TTC549 (cell line): ENCODE results near the gene CDSN.

Experiments used
- FAIRE-seq: peaks from 2 replicates; lab custom pipeline; 2012; peaks lifted over from hg19 to GRCh38; lab: Jason Lieb, UNC

Gene CDSN

DNA sequence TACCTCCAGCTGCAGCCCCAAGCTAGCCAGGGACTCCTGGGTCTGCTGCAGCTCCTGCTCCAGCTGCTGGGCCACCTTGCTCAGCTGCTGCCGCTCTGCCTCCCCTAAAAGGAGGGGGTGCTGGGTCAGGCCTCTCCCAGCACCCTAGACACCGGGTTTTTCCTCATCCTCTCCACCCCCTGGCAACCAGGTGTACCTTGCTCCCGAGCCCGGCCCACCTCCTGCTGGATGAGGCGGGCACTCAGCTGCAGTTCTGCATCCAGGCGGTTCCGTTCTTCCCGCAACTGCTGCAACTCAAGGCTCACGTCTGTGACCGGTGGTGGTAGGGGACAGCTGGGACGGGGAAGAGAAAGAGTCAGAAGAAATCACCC is 24.7 kb upstream of the CDSN start:
- FAIRE-seq, result no peak

DNA sequence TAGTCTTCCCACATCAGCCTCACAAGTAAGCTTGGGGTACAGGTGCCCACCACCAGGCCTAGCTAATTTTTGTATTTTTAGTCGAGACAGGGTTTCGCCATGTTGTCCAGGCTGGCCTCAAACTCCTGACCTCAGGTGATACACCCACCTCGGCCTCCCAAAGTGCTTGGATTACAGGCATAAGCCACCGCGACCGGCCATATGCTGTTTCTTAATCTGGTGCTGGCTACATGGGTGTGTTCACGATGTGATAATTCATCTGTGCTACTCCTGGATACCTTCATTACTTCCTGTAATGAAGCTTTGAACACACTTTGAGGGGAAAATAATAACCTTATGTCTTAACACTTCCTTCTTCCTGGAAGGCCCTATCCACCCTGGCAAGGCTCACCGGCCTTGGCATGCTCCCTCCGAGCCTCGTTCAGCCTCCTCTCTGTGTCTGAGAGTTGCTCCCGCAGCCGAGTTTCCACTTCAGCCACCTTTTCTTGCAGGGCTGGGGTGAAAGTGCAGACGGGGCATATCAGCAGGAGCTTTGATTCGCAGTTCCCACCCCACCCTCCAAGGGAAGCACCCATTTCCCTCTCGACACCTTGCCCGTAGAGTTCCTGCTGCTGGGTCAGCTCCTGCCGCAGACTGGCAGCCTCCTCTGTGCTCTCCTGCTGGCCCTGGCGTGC is 24.2 kb upstream of the CDSN start:
- FAIRE-seq, result no peak

DNA sequence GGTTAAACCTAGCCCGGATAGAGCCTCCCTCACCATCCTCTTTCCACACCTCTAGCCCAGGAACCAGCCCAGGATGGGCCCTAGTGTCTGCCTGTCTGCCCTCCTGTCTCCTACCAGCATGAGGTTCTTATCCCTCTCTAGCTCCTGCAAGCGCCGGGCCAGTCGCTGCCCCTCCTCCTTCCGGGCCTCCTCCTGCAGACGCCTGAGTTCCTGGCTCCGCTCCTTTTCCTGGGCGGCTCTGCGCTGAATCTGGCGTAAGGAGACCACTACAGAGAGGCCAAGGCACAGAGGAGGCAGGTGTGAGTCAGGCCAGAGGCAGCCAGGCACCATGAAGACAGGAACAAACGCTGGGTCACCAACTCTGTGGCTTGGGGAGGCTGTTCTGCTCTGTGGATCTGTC is 22.9 kb upstream of the CDSN start:
- no peak for FAIRE-seq

GRCh38 chr6:31142361-31142761 is 22.1 kb upstream of the CDSN start:
- FAIRE-seq, result no peak

DNA sequence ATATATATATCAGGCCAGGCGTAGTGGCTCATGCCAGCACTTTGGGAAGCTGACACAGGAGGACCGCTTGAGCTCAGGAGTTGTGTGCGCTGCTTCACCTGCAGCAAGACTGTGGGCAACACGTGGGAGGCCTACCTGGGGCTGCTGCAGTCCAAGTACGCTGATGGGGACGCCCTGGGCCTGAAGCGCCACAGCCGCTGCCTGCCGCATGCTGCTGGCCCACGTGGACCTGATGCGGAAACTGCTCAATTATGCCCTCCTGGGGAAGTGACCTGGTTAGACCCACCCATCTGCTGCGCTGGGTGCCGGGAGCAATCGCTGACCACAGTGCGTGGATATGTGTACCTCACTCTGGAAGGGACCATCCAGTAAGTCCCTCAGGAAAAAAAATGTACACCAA is 20.4 kb upstream of the CDSN start:
- no peak for FAIRE-seq

- no peak for FAIRE-seq
These were observed 19.4 kb upstream of the CDSN start for GRCh38 chr6:31139599-31139998.

- FAIRE-seq, result no peak
These were observed 18.7 kb upstream of the CDSN start, which contains the start of gene PSORS1C2 for GRCh38 chr6:31138982-31139381. TSS of gene PSORS1C2 (minus strand) at chr6:31139066. CDS start at chr6:31139026, 40 bp downstream.

DNA sequence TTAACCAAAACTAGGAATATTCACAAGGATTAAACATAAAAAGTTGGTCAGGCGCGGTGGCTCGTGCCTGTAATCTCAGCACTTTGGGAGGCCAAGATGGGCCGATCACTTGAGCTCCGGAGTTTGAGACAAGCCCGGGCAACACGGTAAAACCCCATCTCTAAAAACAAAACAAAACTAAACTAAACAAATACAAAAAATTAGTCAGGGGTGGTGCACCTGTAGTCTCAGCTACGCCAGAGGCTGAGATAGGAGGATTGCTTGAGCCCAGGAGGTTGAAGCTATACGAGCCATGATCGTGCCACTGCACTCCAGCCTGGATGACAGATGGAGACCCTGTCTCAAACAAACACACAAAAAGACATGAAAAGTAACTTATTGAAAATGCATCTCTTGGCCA is 15.5 kb upstream of the CDSN start:
- FAIRE-seq, result no peak

DNA sequence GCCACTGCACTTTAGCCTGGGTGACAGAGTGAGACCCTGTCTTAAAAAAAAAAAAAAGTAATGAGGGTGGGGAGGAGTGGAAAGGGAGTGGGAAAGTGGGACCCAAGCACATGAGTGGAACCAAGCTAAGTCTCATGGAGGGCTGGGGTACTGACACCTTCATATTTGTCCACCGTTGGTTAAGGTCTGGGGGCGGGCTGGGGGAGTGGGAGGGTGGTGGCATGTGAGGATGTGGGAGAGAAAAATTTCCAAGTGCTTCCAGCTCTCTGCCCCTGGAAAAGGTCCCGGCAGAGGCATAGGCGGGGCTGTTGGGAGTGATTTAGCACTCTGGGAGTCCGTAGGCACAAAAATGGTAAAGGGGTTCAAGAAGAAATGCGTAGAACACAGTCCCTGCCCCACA is 12.6 kb upstream of the CDSN start:
- no peak for FAIRE-seq

GRCh38 chr6:31131595-31131994 is 11.3 kb upstream of the CDSN start:
- no peak for FAIRE-seq

GRCh38 chr6:31130751-31131150 is 10.5 kb upstream of the CDSN start:
- FAIRE-seq, result no peak

GRCh38 chr6:31129130-31129529 is 8.9 kb upstream of the CDSN start:
- FAIRE-seq, result no peak

- FAIRE-seq, result no peak
These were observed 7.9 kb upstream of the CDSN start for GRCh38 chr6:31128093-31128676.

GRCh38 chr6:31126396-31127175 is 6.3 kb upstream of the CDSN start:
- no peak for FAIRE-seq

GRCh38 chr6:31125586-31126363 is 5.5 kb upstream of the CDSN start:
- no peak for FAIRE-seq

DNA sequence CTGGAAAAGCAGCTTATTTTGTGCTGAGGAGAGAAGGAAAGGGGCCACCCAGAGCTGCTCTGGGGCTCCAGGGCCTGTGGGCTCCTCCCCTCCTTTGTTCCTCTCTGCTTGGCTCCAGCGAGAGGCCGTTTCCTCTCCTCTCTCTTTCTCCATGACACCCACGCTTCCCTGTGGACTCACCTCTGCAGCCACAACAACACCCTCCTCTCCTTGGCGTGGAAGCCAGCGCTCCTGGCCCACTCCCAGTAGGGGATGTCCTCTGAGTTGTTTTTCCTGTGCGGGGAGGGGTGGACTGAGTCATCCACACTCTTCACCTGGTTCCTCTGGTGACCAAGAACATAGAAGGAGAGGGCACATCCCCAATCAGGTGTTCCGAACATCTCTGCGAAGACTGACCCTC is 4.9 kb upstream of the CDSN start:
- no peak for FAIRE-seq

DNA sequence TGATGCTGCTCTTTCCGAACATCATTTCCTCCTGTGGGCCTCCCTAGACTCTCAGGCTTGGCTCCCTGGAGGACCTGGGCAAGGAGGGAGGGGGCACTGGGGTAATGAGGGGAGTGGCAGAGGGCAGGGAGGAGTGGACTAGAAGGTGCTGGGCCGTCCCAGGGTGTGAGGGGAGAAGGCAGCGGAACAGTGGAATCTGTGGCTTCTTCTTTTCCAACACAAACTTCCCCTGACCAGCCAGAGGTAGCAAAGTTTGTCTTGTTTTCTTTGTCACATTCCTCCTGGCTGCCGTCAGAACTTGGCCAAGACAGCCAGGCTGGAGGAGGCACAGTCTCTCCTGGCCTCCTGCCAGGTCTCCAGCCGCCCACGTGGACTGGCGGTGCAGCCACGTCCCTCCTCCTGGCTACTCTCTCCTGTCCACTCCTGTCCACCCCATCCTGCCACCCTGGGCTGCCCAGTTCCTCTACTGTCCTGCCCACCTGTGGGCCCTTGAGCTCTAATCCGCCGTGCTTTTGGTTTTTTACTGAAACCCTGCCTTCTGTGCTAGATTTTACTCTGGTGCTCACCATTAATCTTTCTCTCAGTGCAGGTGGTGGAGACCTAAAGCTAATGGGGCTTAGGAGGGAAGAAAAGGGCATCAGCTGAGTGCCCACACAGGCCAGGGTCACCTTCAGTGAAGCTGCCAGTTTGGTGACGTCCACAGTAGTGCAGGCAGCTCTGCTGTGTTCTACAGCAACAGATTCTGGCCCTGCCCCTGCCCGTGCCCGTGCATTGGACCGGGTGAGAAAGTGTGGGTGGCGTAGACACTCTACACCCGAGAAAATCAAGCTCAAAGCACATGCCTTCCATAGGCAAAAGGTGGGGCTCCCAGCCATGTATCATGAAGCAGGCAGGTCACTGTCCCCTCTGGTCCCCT is 2.8 kb upstream of the CDSN start:
- FAIRE-seq, result no peak

- no peak for FAIRE-seq
These were observed 1.0 kb upstream of the CDSN start for GRCh38 chr6:31121131-31121790.

- no peak for FAIRE-seq
These were observed 2.1 kb downstream of the CDSN start for GRCh38 chr6:31118178-31118577.

DNA sequence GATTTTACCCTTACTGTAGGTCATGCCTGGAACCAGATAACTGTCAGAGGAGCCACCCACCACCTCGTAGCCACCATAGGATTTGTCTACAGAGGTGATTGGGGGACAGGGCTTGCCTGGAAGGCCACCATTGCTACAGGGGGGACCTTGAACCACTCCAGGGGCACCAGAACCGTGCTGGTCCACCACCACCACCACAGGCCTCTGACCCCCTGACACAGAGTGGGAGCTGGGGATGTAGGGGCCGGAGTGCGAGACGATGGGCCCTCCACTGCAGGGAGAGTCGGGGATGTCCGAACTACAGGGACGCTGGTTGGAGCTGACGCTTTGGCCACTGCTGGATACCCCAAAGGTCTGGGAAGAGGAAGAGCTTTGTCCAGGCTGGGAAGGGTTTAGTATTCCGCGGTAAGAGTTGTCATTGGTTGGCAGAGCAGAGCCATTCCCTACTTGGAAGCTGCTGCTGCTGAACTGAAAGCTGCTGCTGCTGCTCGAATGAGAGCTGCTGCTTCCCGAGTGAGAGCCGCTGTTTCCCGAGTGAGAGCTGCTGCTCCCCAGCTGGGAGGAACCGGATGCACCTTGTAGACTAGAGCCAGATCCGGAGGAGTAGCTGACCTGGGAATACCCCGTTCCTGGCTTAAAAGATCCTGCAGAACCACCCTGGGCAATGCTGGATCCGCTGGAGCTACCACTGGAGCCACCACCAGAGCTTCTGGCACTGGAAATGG is 3.4 kb downstream of the CDSN start:
- no peak for FAIRE-seq
